Panc1 (cell line): ENCODE measurements around the gene VMO1.

ENCODE experiments used
- CTCF ChIP-seq: fragments of 450-650 bp; IDR thresholded peaks from 2 replicates; pipeline ENCODE4 v1.5.1; 2017; ENCODE audit warnings: mild to moderate bottlenecking
- POLR2AphosphoS5 ChIP-seq: IDR thresholded peaks from 2 replicates; pipeline ENCODE4 v1.6.1; 2012; ENCODE audit warnings: mild to moderate bottlenecking, low read depth, low read length, moderate library complexity
- REST ChIP-seq, 2 experiments: IDR thresholded peaks; 2 replicates each; pipeline ENCODE4 v1.6.1; 2011 to 2012; ENCODE audit warnings: low read depth in 2 of 2, control low read depth in 1 of 2, low read length in 1 of 2, mild to moderate bottlenecking in 1 of 2, moderate library complexity in 1 of 2; ENCODE audit not compliant: insufficient read depth in 1 of 2
- TCF7L2 ChIP-seq: IDR thresholded peaks from 2 replicates; pipeline ENCODE4 v1.6.1; 2011; ENCODE audit warnings: mild to moderate bottlenecking, low read depth, low read length, inconsistent platforms

GRCh38 chr17:4753392-4753791 lies 32.8 kb downstream of the VMO1 start:
- no peak for TF ChIP-seq CTCF
- no peak for TF ChIP-seq POLR2AphosphoS5
- TF ChIP-seq REST (IDR thresholded peaks at IDR 0.05; ENCODE audit: insufficient read depth in 1 of 2, low read depth in 2 of 2, low read length in 1 of 2) = no peak
- TF ChIP-seq TCF7L2 = no peak
